ENCODE results near the gene TESK2.
"Not testable (repeated sequence)": the region's sequence is repeated elsewhere in the genome, so short reads cannot be mapped to it uniquely, and the experiment has no call there.

The TESK2 gene

DNA sequence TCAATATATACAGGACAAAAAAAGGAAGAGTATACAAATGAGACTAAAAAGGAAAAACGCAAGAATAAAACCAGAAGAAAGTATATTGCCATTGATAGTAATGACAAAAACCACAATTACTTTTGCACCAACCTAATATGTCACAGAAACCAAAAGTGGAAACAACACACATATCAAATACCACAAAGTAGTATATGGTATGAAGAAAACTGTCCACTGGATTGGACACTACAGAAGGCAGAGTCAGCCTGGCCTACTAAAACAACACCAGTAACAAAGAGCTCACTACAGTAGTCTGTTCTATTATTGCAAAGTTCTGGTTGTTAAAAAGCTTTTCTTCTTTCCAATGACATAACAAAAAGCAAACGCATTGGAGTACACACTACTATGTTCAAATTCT is 17.7 kb downstream of the TESK2 start:
- DNase-seq (ENCODE audit: low spot score) = no peak

DNA sequence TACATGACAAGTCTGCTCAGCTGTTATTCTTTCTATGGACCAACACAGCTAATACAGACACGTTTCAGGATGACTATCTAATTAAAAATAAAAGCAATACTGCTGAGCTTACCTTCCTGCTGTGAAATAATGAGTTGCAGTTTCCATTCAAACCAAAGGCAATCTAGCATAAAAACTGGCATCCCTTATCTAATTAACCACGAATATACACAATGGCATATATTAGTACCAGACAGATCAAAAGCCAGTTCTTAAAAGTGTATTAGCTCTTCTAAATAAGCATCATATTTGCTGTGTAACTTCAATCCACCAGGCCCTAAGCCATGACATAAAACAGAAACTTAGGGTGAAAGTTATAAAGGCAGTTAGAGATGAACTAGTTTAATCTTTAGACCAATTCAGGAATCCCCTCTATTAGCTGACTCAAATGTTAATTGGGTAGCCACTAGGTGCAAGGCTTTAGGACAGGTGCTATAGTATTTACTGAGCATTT is 20.6 kb downstream of the TESK2 start:
- no peak for DNase-seq (ENCODE audit: low spot score)

DNA sequence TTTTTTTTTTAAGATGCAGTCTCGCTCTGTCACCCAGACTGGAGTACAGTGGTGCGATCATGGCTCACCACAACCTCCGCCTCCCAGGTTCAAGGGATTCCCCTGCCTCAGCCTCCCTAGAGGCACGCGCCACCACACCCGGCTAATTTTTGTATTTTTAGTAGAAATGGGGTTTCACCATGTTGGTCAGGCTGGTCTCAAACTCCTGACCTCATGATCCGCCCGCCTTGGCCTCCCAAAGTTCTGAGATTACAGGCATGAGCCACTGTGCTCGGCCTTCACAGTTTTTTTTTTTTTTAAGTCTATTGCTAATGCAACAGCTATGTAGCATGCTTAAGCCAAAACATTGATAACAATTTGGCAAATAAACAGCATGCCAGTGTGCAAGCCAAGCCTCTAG is 23.6 kb downstream of the TESK2 start:
- DNase-seq (ENCODE audit: low spot score) = not testable (repeated sequence)

DNA sequence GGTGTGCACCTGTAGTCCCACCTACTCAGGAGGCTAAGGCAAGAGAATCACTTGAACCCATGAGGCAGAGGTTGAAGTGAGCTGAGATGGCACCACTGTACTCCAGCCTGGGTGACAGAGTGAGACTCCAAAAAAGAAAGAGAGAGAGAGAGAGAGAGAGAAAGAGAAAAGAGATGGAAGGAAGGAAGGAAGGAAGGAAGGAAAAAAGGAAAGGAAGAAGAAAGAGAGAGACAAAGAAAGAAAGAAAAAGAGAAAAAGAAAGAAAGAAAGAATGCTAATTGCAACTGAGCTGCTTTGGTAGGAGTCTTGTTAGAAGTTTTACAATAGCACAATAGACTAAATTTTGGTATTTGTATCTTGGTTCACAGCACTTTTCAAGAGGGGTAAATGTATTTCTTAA is 25.7 kb downstream of the TESK2 start:
- no peak for DNase-seq (ENCODE audit: low spot score)

DNA sequence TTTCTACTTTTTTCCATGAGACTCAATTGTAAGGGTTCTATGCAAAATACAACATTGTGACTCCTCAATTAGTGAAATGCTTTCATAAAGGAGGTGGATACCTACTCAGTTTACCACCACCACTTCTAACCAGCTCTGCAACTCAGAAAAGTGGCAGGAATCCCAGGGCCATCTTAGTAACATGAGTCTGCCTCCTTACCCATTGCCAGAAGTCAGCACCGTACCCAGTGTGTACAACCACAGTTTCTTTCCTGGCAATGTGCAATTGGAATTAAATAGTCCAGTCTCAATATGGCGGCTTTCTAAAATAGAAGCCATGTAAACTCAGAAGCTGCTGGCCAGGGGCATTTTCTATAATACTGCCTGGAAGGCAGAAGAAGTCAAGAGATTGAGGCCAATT is 32.1 kb downstream of the TESK2 start:
- no peak for DNase-seq (ENCODE audit: low spot score)

DNA sequence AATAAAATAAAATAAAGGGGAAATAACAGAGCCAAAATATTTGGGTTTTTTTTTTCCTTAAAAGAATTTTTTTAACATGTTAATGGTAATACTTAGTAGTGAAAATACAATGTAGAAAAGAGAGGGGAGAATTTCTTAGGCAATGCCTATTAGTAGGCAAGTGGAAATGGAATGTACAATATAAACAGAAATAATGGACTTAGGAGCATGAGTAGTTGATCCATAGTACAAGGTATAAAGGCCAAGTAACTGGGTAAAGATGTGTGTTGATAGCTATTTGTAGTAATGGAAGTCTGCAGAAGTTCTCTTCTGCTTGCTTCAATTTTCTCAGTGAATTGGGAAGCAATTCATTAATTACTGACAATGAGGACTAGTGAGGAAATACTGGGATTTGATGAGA is 34.4 kb downstream of the TESK2 start:
- DNase-seq (ENCODE audit: low spot score) = no peak

DNA sequence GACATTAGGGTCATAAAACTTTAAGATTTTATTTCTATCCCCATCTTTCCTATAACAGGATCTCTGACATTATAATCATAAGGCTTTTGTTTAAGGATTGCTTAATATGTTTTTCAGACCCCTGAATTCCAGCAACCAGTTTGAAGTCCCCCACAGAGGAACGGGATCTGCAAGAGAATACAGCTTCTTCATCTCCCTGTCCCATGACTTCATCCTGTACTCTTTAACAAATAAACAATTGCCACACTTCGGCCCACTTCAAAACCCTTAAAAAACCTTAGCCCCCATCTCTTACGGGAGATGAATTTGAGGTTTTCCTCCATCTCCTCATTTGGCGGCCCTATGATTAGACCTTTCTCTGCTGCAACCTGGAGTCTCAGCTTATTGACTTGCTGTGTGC is 35.8 kb downstream of the TESK2 start:
- no peak for DNase-seq (ENCODE audit: low spot score)

DNA sequence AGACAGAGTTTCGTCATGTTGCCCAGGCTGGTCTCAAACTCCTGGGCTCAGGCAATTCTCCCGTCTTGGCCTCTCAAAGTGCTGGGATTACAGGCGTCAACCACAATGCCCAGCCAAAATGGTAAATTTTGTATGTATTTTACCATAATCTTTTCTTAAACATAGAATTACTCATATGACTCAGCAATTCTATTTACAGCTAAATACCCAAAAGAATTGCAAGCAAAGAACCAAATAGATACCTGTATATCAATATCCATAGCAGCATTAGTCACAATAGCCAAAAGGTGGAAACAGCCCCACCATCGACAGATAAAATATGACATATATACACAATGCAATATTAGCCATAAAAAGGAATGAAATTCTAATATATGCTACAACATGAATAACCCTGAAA is 36.5 kb downstream of the TESK2 start:
- no peak for DNase-seq (ENCODE audit: low spot score)

DNA sequence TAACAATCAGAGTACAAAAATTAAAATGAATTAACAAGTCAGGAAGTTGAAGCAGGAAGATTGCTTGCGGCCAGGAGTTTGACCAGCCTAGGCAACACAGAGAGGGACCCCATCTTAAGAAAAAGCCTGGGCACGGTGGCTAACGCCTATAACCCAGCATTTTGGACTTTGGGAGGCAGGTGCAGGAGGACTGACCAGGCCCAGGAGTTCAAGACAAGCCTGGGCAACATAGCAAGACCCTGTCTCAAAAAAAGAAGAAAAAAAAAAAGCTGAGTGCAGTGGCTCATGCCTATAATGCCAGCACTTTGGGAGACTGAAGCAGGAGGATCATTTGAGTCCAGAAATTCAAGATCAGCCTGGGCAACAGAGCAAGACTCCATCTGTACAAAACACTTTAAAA is 38.5 kb downstream of the TESK2 start:
- DNase-seq (ENCODE audit: low spot score) = no peak

DNA sequence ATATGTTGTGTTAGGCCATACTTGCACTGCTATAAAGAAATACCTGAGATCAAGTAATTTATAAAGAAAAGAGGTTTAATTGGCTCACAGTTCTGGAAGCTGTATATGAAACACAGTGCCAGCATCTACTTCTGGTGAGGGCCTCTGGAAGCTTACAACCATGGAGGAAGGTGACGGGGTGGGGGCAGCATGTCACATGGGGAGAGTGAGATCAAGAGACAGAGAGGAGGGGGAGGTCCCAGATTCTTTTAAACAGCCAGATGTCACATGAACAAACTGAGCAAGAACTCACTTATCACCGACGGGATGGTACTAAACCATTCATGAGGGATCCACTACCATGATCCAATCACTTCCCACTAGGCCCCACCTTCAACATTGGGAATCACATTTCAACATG is 42.6 kb downstream of the TESK2 start:
- no peak for DNase-seq (ENCODE audit: low spot score)

DNA sequence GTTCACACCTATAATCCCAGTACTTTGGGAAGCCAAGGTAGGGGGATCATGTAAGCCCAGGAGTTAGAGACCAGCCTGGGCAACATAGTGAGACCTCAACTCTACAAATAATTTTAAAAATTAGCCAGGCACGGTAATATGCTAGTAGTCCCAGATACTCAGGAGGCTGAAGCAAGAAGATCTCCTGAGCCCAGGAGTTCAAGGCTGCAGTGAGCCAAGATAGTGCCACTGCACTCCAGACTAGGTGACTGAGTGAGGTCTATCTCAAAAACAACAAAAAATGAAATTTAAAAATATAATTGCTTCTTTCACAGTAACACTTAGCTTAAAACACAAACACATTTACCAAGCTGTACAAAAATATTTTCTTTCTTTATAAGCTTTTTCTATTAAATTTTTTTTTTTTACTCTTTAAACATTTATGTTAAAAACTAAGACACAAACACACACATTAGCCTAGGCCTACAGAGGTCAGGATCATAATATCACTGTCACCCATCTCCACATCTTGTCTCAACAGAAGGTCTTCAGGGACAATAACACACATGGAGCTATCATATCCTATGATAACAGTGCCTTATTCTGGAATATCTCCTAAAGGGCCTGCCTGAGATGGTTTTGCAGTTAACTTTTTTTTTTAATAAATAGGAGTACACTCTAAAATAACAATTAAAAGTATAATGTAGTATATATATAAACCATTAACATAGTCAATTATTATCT is 43.9 kb downstream of the TESK2 start:
- no peak for DNase-seq (ENCODE audit: low spot score)

DNA sequence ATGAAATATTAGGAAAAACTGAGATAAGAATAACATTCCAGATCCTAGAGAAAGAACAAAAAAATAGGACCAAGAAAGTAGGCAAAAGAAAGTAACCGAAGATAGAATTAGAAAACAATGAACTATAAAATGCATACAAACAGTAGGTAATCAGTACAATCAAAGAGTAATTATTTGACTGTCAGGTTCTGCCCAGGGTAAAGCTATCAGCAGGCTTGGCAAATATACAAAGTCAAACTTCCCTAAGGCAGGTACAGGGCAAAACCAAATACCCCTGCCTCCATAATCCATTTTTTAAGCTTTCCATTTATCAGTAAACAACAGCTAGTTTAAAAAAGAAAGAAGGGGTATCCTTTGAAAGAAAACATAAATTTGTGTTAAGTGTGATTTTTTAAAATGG is 44.4 kb downstream of the TESK2 start:
- DNase-seq (ENCODE audit: low spot score) = no peak

DNA sequence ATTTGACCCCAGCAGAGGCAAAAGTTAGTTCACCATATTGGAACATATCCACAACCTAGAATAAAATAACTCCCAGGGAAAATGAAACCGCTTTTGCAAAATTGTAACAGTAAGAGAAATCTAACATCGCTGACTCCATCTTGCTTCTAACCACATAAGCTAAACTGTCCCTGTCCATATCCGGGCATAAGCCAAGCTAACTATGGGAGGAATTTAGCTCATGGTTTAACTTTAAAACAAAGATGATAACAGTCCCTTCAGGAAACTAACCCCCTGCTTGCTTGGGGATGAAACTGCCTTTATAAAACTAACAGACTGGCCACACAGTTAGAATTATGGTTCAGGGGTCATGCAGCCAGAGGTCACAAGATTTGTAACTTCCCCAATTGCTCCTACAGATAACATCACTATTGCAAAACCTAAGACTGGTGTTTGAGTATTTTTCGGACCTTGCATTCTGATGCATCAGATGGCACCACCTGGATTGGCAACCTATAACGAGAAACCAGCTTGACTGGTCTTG is 46.3 kb downstream of the TESK2 start:
- DNase-seq (ENCODE audit: low spot score) = no peak

DNA sequence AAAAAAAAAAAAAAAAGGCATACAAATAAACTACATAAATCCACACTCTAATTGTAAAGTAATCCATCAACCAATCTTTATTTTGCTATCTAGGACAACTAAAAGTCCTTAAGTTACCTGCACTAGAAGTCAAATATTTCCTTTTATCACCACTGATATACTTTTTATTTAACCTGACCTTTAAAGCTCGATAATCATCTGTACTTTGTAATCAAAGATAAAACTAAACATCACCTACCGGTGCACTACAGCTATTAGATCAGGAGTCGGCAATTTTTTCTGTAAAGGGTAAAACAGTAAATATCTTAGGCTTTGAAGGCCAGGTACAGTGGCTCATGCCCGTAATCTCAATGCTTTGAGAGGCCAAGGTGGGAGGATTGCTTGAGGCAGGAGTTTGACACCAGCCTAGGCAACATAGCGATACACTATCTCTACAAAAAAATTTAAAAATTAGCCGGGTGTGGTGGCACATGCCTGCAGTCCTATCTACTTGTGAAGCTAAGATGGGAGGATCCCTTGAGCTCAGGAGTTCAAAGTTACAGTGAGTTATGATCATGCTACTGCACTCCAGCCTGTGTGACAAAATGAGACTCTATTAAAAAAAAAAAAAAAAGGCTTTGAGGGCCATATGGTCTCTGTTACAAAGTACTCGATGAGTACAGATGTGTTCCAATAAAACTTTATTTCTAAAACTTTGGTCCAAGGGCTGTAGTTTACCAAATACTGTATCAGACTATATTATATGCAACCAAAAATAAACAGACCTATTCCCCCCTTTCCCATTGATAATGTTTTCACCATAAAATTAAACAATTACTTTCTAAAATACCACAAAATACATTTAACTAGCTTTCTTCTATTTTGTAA is 47.1 kb downstream of the TESK2 start:
- no peak for DNase-seq (ENCODE audit: low spot score)

DNA sequence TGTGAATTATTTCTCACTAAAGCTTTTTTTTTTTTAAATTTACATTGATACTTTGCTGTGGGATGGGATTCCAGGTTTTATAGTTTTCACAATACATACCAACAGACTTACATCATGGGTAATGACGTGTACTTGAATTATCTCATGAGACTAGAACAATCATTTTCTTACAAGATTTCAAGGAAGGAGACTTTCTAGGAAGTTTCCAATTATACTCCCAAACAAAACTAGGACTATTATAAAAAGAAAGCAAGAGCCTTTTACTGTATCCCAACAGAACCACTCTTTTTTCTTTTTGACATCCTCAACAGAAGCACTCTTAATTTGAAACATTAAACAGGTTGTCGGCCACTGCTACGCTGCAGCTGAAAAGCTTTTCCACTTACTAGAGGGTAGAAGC is 48.7 kb downstream of the TESK2 start:
- DNase-seq (ENCODE audit: low spot score) = no peak

DNA sequence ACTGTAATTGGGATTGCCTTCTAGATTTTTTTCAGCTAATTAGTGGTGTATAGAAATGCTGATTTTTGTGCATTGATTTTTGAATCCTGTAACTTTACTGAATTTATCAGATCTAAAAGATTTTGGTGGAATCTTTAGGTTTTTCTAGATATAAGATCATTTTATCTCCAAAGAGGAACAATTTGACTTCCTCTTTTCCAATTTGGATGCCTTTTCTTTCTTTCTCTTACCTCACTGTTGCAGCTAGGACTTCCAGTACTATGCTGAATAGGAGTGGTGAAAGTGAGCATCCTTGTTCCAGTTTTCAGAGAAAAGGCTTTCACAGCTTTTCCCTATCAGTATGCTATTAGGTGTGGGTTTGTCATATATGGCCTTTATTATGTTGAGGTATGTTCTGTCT is 53.6 kb downstream of the TESK2 start:
- DNase-seq (ENCODE audit: low spot score) = no peak

DNA sequence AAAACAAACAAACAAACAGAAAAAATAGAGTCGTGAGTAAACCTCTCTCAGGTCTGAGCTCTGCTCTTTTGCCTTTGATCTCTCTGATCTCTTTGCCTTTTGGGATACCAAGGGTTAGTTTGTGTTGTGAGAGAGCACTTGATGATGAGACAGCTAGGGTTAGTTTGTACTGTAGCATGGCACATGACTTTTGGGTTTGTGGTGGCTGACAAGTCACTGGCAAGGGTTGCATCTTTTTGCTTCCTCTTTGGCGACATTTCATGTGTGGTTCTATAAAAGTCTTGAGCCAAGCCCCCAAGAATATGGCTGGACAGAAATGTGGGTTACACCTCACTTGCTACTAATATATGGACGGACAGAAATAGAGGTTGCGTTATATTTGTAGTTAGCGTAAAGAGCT is 60.5 kb downstream of the TESK2 start:
- no peak for DNase-seq (ENCODE audit: low spot score)

DNA sequence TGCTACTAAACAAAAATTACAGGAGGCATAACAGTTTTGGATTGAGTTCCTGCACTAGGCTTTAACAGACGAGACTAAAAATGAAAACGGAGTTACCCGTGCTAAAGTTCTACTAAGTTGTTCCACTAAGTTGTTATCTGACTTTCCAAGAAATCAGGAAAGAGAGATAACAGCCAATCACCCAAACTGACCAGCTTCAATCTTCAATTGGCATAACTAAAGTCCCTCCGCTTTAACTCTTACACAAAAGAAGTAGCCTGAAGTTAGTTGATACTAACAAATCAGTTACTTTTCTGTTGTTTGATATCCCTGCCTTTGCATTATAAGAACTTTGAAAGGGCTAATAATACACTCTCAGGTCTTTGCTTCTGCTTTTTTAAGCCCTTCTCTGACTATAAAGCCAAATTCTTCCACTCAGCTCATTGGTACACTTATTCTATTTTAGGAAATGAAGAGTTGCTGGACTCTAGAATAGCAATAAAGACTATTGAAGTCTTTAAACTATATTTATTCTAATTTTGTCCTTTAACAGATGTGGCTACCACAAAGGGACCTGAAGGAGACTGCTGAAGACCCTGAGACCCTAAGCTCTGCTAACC is 61.3 kb downstream of the TESK2 start:
- no peak for DNase-seq (ENCODE audit: low spot score)

DNA sequence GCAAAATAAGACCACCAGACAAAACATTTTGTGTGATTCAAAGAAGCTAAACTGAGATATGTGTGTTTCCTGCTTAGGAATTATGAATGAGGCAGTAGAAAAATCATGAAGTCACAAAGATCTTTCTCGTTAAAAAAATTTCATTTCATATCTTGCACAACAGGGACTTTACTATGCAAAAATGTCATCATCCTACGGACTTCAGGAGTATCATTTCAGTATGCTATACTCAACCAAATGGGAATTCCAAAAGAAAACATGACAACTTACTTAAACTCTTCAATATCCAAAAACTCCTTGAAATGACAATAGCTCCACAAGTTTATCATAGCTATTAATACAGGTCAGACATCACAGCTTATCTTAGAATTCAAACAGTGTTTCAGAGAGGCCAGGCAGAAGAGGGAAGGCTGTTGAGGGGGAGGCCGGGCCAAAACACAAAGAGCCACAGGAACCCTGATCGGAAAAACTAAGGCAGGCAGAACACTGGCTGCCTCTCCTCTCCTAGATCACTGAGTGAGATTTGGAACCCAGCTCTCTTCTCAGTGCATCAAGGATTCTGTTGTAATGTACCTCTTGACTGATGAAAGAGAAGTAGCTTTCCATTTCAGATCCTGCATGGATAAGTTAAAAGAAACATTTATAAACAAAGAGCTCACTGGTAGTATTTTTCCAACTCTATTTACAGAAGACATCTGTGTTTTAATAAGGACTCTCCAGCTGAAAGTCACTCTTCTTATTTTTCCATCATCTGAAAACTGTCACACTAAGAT is 66.9 kb downstream of the TESK2 start:
- no peak for DNase-seq (ENCODE audit: low spot score)

DNA sequence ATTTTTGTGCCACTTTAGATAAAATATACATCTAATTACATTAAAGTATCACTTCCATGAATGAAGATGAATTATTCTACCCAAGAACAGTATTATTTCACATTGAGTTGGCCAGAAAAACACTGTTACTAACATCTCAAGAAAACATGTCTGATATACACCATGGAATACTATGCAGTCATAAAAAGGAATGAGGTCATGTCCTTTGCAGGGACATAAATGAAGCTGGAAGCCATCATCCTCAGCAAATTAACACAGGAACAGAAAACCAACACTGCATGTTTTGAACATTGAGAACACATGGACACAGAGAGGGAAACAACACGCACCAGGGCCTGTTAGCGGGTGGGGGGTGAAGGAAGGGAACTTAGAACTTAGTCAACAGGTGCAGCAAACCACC is 69.0 kb downstream of the TESK2 start:
- no peak for DNase-seq (ENCODE audit: low spot score)

DNA sequence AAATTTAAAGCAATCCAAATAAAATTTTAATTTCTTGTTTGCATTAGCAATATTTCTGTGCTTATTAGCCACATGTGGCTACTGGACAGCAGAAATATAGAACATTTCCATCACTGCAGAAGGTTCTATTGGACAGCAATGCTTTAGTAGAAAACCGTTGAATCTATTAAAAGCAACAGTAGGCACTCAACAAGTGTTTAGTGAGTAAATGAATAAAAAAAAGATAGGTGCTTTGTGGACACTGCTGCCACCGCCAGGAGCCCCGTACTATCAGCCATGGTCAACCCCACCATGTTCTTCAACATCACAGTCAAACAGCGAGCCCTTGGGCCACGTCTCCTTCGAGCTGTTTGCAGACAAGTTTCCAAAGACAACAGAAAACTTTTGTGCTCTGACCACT is 76.2 kb downstream of the TESK2 start:
- no peak for DNase-seq (ENCODE audit: low spot score)

DNA sequence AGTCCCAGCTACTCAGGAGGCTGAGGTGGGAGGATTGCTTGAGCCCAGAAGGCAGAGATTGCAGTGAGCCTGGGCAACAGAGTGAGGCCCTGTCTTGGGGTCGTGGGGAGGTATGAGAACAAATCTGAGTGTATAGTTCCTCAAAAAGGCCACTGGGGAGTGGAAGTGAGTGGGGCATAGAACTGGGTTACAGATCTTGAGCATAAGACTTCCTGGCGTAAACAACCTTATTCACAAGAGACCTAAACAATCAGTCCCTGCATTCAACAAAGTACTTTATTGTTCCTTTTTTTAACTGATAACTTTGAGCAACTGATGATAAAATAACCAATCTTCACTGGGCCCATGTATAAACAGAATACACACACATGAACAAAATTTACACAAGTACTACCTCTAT is 78.1 kb downstream of the TESK2 start:
- DNase-seq (ENCODE audit: low spot score) = no peak
